H1 (cell line): Measurements from ENCODE around the gene FGGY. TPM values are rescaled to one million over a fixed set of nuclear protein-coding genes. Genes with fewer than 3 reads are reported as not detected.
"Not testable (repeated sequence)": the region's sequence is repeated elsewhere in the genome, so short reads cannot be mapped to it uniquely, and the experiment has no call there.

Experiments used
- CTCF ChIA-PET: fragments of 300-600 bp; sonication (Branson Sonifier 250); formaldehyde crosslinking; loops from one replicate; lab custom pipeline; 2021; ENCODE audit not compliant: partially characterized antibody; lab: Charles Lee
- POLR2A ChIA-PET: fragments of 300-600 bp; sonication (Branson Sonifier 250); formaldehyde crosslinking; loops from one replicate; lab custom pipeline; 2021; ENCODE audit warnings: inconsistent platforms; ENCODE audit not compliant: partially characterized antibody; lab: Charles Lee
- DNase-seq, 2 experiments: peaks; one replicate each; pipeline versions ENCODE4 v3.0.0 to v3.0.0-alpha.2; 2010 to 2022; ENCODE audit warnings: low spot score in 2 of 2, low read depth in 1 of 2, mixed read lengths in 1 of 2
- FAIRE-seq: peaks from 2 replicates; lab custom pipeline; 2011; peaks lifted over from hg19 to GRCh38; lab: Jason Lieb, UNC
- H2AFZ ChIP-seq: 2 replicates; pipeline ENCODE4 v1.8.1; 2012; ENCODE audit warnings: low read length, inconsistent platforms
- H2AK5ac ChIP-seq: 2 replicates; pipeline ENCODE4 v1.6.1; 2013; ENCODE audit warnings: low read depth, low read length
- H2BK120ac ChIP-seq: replicated peaks from 2 replicates; pipeline ENCODE3; 2013; ENCODE audit warnings: low read depth, low read length, inconsistent platforms
- H2BK12ac ChIP-seq: 2 replicates; pipeline ENCODE4 v1.6.1; 2013; ENCODE audit warnings: low read depth, low read length
- H2BK15ac ChIP-seq: 2 replicates; pipeline ENCODE4 v1.6.1; 2013; ENCODE audit warnings: low read length
- H2BK20ac ChIP-seq: 2 replicates; pipeline ENCODE4 v1.6.1; 2013; ENCODE audit warnings: low read length
- H2BK5ac ChIP-seq: 2 replicates; pipeline ENCODE4 v1.6.1; 2013; ENCODE audit warnings: low read depth, low read length
- H3K14ac ChIP-seq: 2 replicates; pipeline ENCODE4 v1.6.1; 2013; ENCODE audit warnings: inconsistent platforms; ENCODE audit not compliant: insufficient read length
- H3K18ac ChIP-seq: 2 replicates; pipeline ENCODE4 v1.6.1; 2013; ENCODE audit warnings: low read length; ENCODE audit errors: extremely low read depth
- H3K23ac ChIP-seq: 2 replicates; pipeline ENCODE4 v1.6.1; 2013; ENCODE audit warnings: inconsistent platforms; ENCODE audit not compliant: insufficient read length
- H3K23me2 ChIP-seq: 2 replicates; pipeline ENCODE4 v1.6.1; 2013; ENCODE audit warnings: low read depth, low read length
- H3K27ac ChIP-seq: 2 replicates; pipeline ENCODE4 v1.6.1; 2011; ENCODE audit warnings: low read depth, low read length, inconsistent platforms
- H3K27me3 ChIP-seq, 4 experiments: replicated peaks in 1 of 4; 1 replicate in 1 of 4; 2 replicates in 3 of 4; pipeline versions ENCODE4 v1.6.1 to v1.8.1; 2011 to 2013; ENCODE audit warnings: low read length in 3 of 4, mild to moderate bottlenecking in 3 of 4, inconsistent platforms in 2 of 4, mixed read lengths in 2 of 4, moderate library complexity in 1 of 4; ENCODE audit not compliant: control insufficient read depth in 3 of 4, insufficient read depth in 3 of 4; ENCODE audit errors: extremely low read depth in 1 of 4
- H3K36me3 ChIP-seq, 4 experiments: 2 replicates each; pipeline versions ENCODE4 v1.6.1 to v1.8.1; 2011 to 2013; ENCODE audit warnings: mild to moderate bottlenecking in 4 of 4, low read length in 3 of 4, moderate library complexity in 2 of 4, control low read depth in 1 of 4, inconsistent platforms in 1 of 4; ENCODE audit not compliant: insufficient read depth in 4 of 4, control insufficient read depth in 2 of 4
- H3K4ac ChIP-seq: replicated peaks from 2 replicates; pipeline ENCODE3; 2013; ENCODE audit warnings: low read length, low read depth, mixed read lengths, inconsistent platforms; ENCODE audit not compliant: insufficient read length
- H3K4me1 ChIP-seq, 4 experiments: replicated peaks in 1 of 4; 1 replicate in 1 of 4; 2 replicates in 3 of 4; pipeline versions ENCODE4 v1.6.1 to v1.8.1; 2011 to 2013; ENCODE audit warnings: low read length in 3 of 4, inconsistent platforms in 2 of 4, mixed read lengths in 1 of 4; ENCODE audit not compliant: insufficient read depth in 4 of 4, control insufficient read depth in 3 of 4
- H3K4me2 ChIP-seq, 2 experiments: 2 replicates each; pipeline versions ENCODE4 v1.6.1 to v1.8.1; 2011 to 2013; ENCODE audit warnings: low read depth in 2 of 2, low read length in 2 of 2, control low read depth in 1 of 2, inconsistent platforms in 1 of 2, mild to moderate bottlenecking in 1 of 2; ENCODE audit not compliant: insufficient read depth in 1 of 2
- H3K4me3 ChIP-seq, 4 experiments: fragments of 200-600, 300-600 bp in 1 of 4; sonication (generic), shearing (Covaris generic), sonication (Bioruptor Twin) in 1 of 4; 2 replicates each; pipeline versions ENCODE4 v1.5.1 to v1.8.1; 2011 to 2016; ENCODE audit warnings: low read length in 4 of 4, low read depth in 3 of 4, control low read depth in 2 of 4, inconsistent platforms in 2 of 4, mild to moderate bottlenecking in 2 of 4, mixed read lengths in 1 of 4, moderate library complexity in 1 of 4; ENCODE audit not compliant: insufficient read depth in 2 of 4; ENCODE audit errors: extremely low read depth in 1 of 4
- H3K56ac ChIP-seq: replicated peaks from 2 replicates; pipeline ENCODE3; 2013; ENCODE audit warnings: low read depth, mild to moderate bottlenecking, mixed read lengths, low read length, inconsistent platforms; ENCODE audit not compliant: insufficient read length
- H3K79me1 ChIP-seq: 2 replicates; pipeline ENCODE4 v1.6.1; 2013; ENCODE audit warnings: low read depth, low read length, control low read depth
- H3K79me2 ChIP-seq, 2 experiments: 2 replicates each; pipeline versions ENCODE4 v1.6.1 to v1.8.1; 2012 to 2013; ENCODE audit warnings: low read length in 2 of 2, mild to moderate bottlenecking in 2 of 2, inconsistent platforms in 1 of 2; ENCODE audit not compliant: insufficient read depth in 2 of 2, control insufficient read depth in 1 of 2
- H3K9ac ChIP-seq, 4 experiments: replicated peaks in 1 of 4; 1 replicate in 1 of 4; 2 replicates in 3 of 4; pipeline versions ENCODE4 v1.6.1 to v1.8.1; 2011 to 2013; ENCODE audit warnings: low read depth in 3 of 4, low read length in 3 of 4, control low read depth in 2 of 4, mild to moderate bottlenecking in 2 of 4, moderate library complexity in 2 of 4, inconsistent platforms in 1 of 4; ENCODE audit errors: extremely low read depth in 1 of 4
- H3K9me3 ChIP-seq, 2 experiments: 2 replicates each; pipeline versions ENCODE4 v1.6.1 to v1.8.1; 2012 to 2013; ENCODE audit warnings: mild to moderate bottlenecking in 2 of 2, moderate library complexity in 2 of 2, control low read depth in 1 of 2, inconsistent platforms in 1 of 2, low read depth in 1 of 2, low read length in 1 of 2, mixed read lengths in 1 of 2; ENCODE audit not compliant: insufficient read depth in 2 of 2
- H4K20me1 ChIP-seq, 2 experiments: replicated peaks in 1 of 2; 2 replicates each; pipeline versions ENCODE3 to v1.8.1; 2011 to 2013; ENCODE audit warnings: inconsistent platforms in 2 of 2, low read length in 2 of 2, mild to moderate bottlenecking in 1 of 2; ENCODE audit not compliant: insufficient read depth in 2 of 2, control insufficient read depth in 1 of 2
- H4K5ac ChIP-seq: 2 replicates; pipeline ENCODE4 v1.6.1; 2013; ENCODE audit warnings: low read length, low read depth, mixed read lengths, inconsistent platforms; ENCODE audit not compliant: insufficient read length
- H4K8ac ChIP-seq: 2 replicates; pipeline ENCODE4 v1.8.0; 2013; ENCODE audit warnings: mild to moderate bottlenecking, moderate library complexity, low read length, inconsistent platforms; ENCODE audit not compliant: insufficient read depth; ENCODE audit errors: extremely low read depth
- H4K91ac ChIP-seq: replicated peaks from 2 replicates; pipeline ENCODE3; 2013; ENCODE audit warnings: low read length, mixed read lengths, inconsistent platforms; ENCODE audit not compliant: insufficient read length
- WGBS, 2 experiments: shearing (Covaris generic) in 1 of 2; methylation state at CpG; one replicate each; pipeline versions ENCODE4 v1.1.6 to v1.1.7; 2013 to 2015; ENCODE audit warnings: low lambda C conversion rate in 2 of 2, mixed read lengths in 2 of 2, inconsistent platforms in 1 of 2, low coverage in 1 of 2, missing lambda C conversion rate in 1 of 2; ENCODE audit not compliant: insufficient replicate concordance in 2 of 2, insufficient coverage in 1 of 2, insufficient read length in 1 of 2; ENCODE audit errors: extremely low coverage in 1 of 2, missing lambda C conversion rate in 1 of 2; 5-methylcytosine and 5-hydroxymethylcytosine counted together
- polyA plus RNA-seq, 7 experiments: library from polyadenylated mRNA; depleted of rRNA in 3 of 7; stranded (reverse) in 5 of 7; unstranded in 2 of 7; fragments of >200 nt in 5 of 7; fragments of 200-250 nt in 2 of 7; gene quantifications; 1 replicate in 5 of 7; 2 replicates in 1 of 7; 4 replicates in 1 of 7; pipeline versions ENCODE4 v1.2.1 to v1.2.3, GENCODE V29; 2011 to 2013; ENCODE audit warnings: missing spikeins in 2 of 7, mixed read lengths in 2 of 7
- total RNA-seq: library from RNA; stranded (reverse); fragmentation: NEBNext Ultra II Directional; extraction: Animal tissue kit (Norgen Biotek cat#: 25700); gene quantifications from 2 replicates; pipeline ENCODE4 v1.2.1, GENCODE V29; 2021

FGGY gene
- total and polyA plus RNA-seq, 2 of the 8 experiments (the other 6 are each of a cell fraction or from before 2014, with no cell fraction given): 10.3 to 12.5 TPM

GRCh38 chr1:59471991-59472570 is 175.2 kb downstream of the FGGY start:
- H2AK5ac ChIP-seq, H3K36me3 ChIP-seq, H3K23ac ChIP-seq, POLR2A ChIA-PET, H2BK20ac ChIP-seq, H2BK120ac ChIP-seq, H3K14ac ChIP-seq, H2BK5ac ChIP-seq, H3K4me2 ChIP-seq, H4K5ac ChIP-seq, H2AFZ ChIP-seq, H4K8ac ChIP-seq, DNase-seq, H3K79me1 ChIP-seq, H3K23me2 ChIP-seq, H3K79me2 ChIP-seq, H3K4me1 ChIP-seq, H4K91ac ChIP-seq, H3K27ac ChIP-seq, H2BK15ac ChIP-seq, FAIRE-seq, H3K27me3 ChIP-seq, H2BK12ac ChIP-seq, H4K20me1 ChIP-seq, H3K9ac ChIP-seq, H3K18ac ChIP-seq, H3K4me3 ChIP-seq, H3K9me3 ChIP-seq, H3K4ac ChIP-seq, H3K56ac ChIP-seq, CTCF ChIA-PET: not testable (repeated sequence)
- 97% methylated on average over 37 of the region's 43 CpGs; no CpG with 5 or more reads in 1 of the 2 experiments for WGBS, 2 experiments
